Keratinocyte (primary cell): ENCODE measurements around the gene MAP3K3. TPM values are rescaled to one million over a fixed set of nuclear protein-coding genes. Genes with fewer than 3 reads are reported as not detected.

Experiments used
- DNase-seq: peaks from one replicate; pipeline ENCODE4 v3.0.0-alpha.2; 2011; ENCODE audit warnings: low read depth, missing footprints, low spot score
- FAIRE-seq: peaks from 2 replicates; lab custom pipeline; 2011; peaks lifted over from hg19 to GRCh38; lab: Jason Lieb, UNC
- H2AFZ ChIP-seq: 2 replicates; pipeline ENCODE4 v1.6.0; 2012; ENCODE audit warnings: low read length, control low read depth, inconsistent platforms; ENCODE audit not compliant: control insufficient read depth
- H3K27ac ChIP-seq: 2 replicates; pipeline ENCODE4 v1.5.1; 2011; ENCODE audit warnings: low read length; ENCODE audit not compliant: control insufficient read depth, insufficient read depth
- H3K27me3 ChIP-seq: 3 replicates; pipeline ENCODE4 v1.6.0; 2011; ENCODE audit warnings: low read length; ENCODE audit not compliant: control insufficient read depth, insufficient read depth; ENCODE audit errors: extremely low read depth
- H3K36me3 ChIP-seq, 2 experiments: 2 replicates in 1 of 2; 3 replicates in 1 of 2; pipeline ENCODE4 v1.5.1; 2011; ENCODE audit warnings: low read length in 2 of 2, mild to moderate bottlenecking in 1 of 2; ENCODE audit not compliant: control insufficient read depth in 2 of 2, insufficient read depth in 2 of 2; ENCODE audit errors: extremely low read depth in 1 of 2
- H3K4me1 ChIP-seq: 3 replicates; pipeline ENCODE4 v1.5.1; 2011; ENCODE audit warnings: low read length; ENCODE audit not compliant: control insufficient read depth, insufficient read depth; ENCODE audit errors: extremely low read depth
- H3K4me2 ChIP-seq: 3 replicates; pipeline ENCODE4 v1.6.0; 2011; ENCODE audit warnings: low read depth, low read length; ENCODE audit not compliant: control insufficient read depth, insufficient read depth; ENCODE audit errors: extremely low read depth
- H3K4me3 ChIP-seq, 3 experiments: fragments of 200-600 bp in 1 of 3; sonication (generic) in 1 of 3; 2 replicates in 2 of 3; 3 replicates in 1 of 3; pipeline ENCODE4 v1.5.1; 2011 to 2016; ENCODE audit warnings: low read length in 3 of 3, mild to moderate bottlenecking in 3 of 3, control low read depth in 2 of 3, inconsistent platforms in 1 of 3, low read depth in 1 of 3, mixed read lengths in 1 of 3, mixed run types in 1 of 3, moderate library complexity in 1 of 3; ENCODE audit not compliant: control insufficient read depth in 2 of 3, insufficient read depth in 2 of 3; ENCODE audit errors: extremely low read depth in 1 of 3
- H3K79me2 ChIP-seq: 2 replicates; pipeline ENCODE4 v1.6.0; 2012; ENCODE audit warnings: low read length; ENCODE audit not compliant: control insufficient read depth, insufficient read depth
- H3K9ac ChIP-seq: 3 replicates; pipeline ENCODE4 v1.6.0; 2011; ENCODE audit warnings: low read length; ENCODE audit not compliant: control insufficient read depth, insufficient read depth; ENCODE audit errors: extremely low read depth
- H3K9me1 ChIP-seq: 3 replicates; pipeline ENCODE4 v1.6.0; 2011; ENCODE audit warnings: low read length; ENCODE audit not compliant: control insufficient read depth, insufficient read depth; ENCODE audit errors: extremely low read depth
- H3K9me3 ChIP-seq: 2 replicates; pipeline ENCODE4 v1.5.1; 2012; ENCODE audit warnings: low read depth, low read length; ENCODE audit not compliant: control insufficient read depth
- H4K20me1 ChIP-seq: 3 replicates; pipeline ENCODE4 v1.6.0; 2011; ENCODE audit warnings: low read length; ENCODE audit not compliant: control insufficient read depth, insufficient read depth; ENCODE audit errors: extremely low read depth
- CTCF ChIP-seq, 3 experiments: IDR thresholded peaks in 1 of 3; conservative IDR thresholded peaks in 1 of 3; optimal IDR thresholded peaks in 1 of 3; 2 replicates in 2 of 3; 3 replicates in 1 of 3; pipeline versions ENCODE3 to v1.5.1; 2011; ENCODE audit warnings: low read length in 3 of 3, mild to moderate bottlenecking in 3 of 3, moderate library complexity in 2 of 3, control low read depth in 1 of 3, inconsistent platforms in 1 of 3; ENCODE audit not compliant: insufficient read depth in 2 of 3; ENCODE audit errors: extremely low read depth in 1 of 3
- EZH2 ChIP-seq: IDR thresholded peaks from one replicate; pipeline ENCODE4 v1.6.1; 2012; ENCODE audit warnings: inconsistent platforms, mild to moderate bottlenecking, low read length, moderate library complexity
- dilution Hi-C: fragments of 300-500 bp; cut with MboI; formaldehyde crosslinking; loops from one replicate; pipeline ENCODE4 v1.7.0; 2020; ENCODE audit warnings: low sequenced_read_pairs; ENCODE audit not compliant: extremely low pct_ligation_motif_present
- polyA plus RNA-seq, 5 experiments: library from polyadenylated mRNA; depleted of rRNA in 3 of 5; stranded (reverse) in 3 of 5; stranded (forward) in 1 of 5; unstranded in 1 of 5; fragments of >200 nt; gene quantifications; 1 replicate in 1 of 5; 2 replicates in 3 of 5; 3 replicates in 1 of 5; pipeline versions ENCODE4 v1.2.1 to v1.2.3, GENCODE V29; 2011 to 2012; ENCODE audit warnings: missing spikeins in 2 of 5, low read depth in 1 of 5, low replicate concordance in 1 of 5

MAP3K3 gene
- polyA plus RNA-seq, 1 donor (not counting 4 experiments of a cell fraction or from before 2014, with no cell fraction given), result 9.8 TPM

DNA sequence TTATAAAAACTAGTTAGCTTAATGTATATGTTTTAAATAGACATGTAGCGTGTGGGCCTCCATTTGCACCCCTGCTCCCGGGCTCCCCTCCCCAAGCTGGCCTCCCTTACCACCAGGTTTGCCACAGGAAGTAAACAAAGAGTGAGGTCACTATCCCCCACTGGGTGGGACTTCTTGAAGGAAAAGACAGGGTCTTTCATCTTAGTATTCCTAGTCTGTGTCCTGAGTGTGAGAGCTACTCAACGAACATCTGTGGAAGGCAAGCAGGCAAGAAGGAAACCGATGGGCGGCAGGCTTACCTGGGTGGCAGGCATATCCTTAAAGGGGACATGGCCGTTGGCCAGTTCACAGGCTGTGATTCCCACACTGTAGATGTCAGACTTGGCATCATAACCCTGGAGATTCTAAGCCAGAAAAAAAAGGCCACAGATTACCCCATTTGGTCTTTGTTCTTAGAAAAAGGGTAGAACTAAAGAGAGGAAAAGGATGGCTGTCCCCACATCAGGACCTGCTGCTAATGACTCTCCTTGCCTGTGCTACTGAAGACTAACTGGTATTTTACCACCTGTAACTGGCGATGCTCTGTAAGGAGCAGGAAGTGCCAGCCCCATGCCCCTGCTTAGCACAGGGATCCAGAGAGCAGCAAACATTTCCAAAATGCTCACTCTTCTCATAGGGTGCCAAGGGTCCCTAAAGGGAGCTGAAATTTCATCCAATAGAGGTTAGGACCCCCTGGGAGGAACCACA, 84.3 kb downstream of the MAP3K3 start:
- Histone ChIP-seq H2AFZ (no peak overlapping the region), H3K36me3 (peaks cover 6 to 32% of the 10 kb centered on the region in 2 experiments), H3K9ac (no peak overlapping the region), H3K4me2 (no peak overlapping the region), H3K9me3 (no peaks in the 10 kb centered on the region), H3K9me1 (no peaks in the 10 kb centered on the region), H3K4me3 (no peak overlapping the region), H3K4me1 (no peaks in the 10 kb centered on the region), H3K79me2 (no peaks in the 10 kb centered on the region), H3K27me3 (no peaks in the 10 kb centered on the region), H4K20me1 (no peaks in the 10 kb centered on the region), H3K27ac (no peak overlapping the region)
- dilution Hi-C loops, result no loop called here
- no peak for TF ChIP-seq EZH2
- FAIRE-seq (no peak), DNase-seq (no peak)

GRCh38 chr17:63707151-63707550, 84.9 kb downstream of the MAP3K3 start:
- no peaks in the 10 kb centered on the region for H3K79me2 ChIP-seq
- no peak overlapping the region for H3K4me3 ChIP-seq
- peaks cover 6 to 33% of the 10 kb centered on the region in 2 experiments for H3K36me3 ChIP-seq
- H4K20me1 ChIP-seq, result no peaks in the 10 kb centered on the region
- dilution Hi-C loops, result no loop called here
- H3K9me3 ChIP-seq, result no peaks in the 10 kb centered on the region
- H3K4me1 ChIP-seq, result no peaks in the 10 kb centered on the region
- H3K9me1 ChIP-seq, result no peaks in the 10 kb centered on the region
- H3K9ac ChIP-seq, result no peak overlapping the region
- TF ChIP-seq CTCF (optimal IDR thresholded peaks at IDR 0.05 in 1 of 3, IDR thresholded peaks at IDR 0.05 in 1 of 3, conservative IDR thresholded peaks at IDR 0.05 in 1 of 3; ENCODE audit: extremely low read depth in 1 of 3, insufficient read depth in 2 of 3, low read length in 3 of 3) (no peak), EZH2 (no peak)
- no peak overlapping the region for H2AFZ ChIP-seq
- no peak overlapping the region for H3K27ac ChIP-seq
- DNase-seq (no peak), FAIRE-seq (no peak)
- H3K4me2 ChIP-seq, result no peak overlapping the region
- H3K27me3 ChIP-seq, result no peaks in the 10 kb centered on the region

- dilution Hi-C loops, result no loop called here
- Histone ChIP-seq H3K9me1 (no peaks in the 10 kb centered on the region), H3K9me3 (no peaks in the 10 kb centered on the region), H3K79me2 (no peaks in the 10 kb centered on the region), H3K4me1 (no peaks in the 10 kb centered on the region), H3K27me3 (no peaks in the 10 kb centered on the region), H3K4me2 (no peak overlapping the region), H3K4me3 (no peak overlapping the region), H3K27ac (no peak overlapping the region), H3K9ac (no peak overlapping the region), H2AFZ (no peak overlapping the region), H4K20me1 (no peaks in the 10 kb centered on the region), H3K36me3 (peaks cover 10 to 29% of the 10 kb centered on the region in 2 experiments)
- no peak for FAIRE-seq
- TF ChIP-seq EZH2, result no peak
- no peak for TF ChIP-seq CTCF (optimal IDR thresholded peaks at IDR 0.05 in 1 of 3, IDR thresholded peaks at IDR 0.05 in 1 of 3, conservative IDR thresholded peaks at IDR 0.05 in 1 of 3; ENCODE audit: extremely low read depth in 1 of 3, insufficient read depth in 2 of 3, low read length in 3 of 3)
- no peak for DNase-seq
Observed at GRCh38 chr17:63709110-63709509, 86.9 kb downstream of the MAP3K3 start.
